Osteocyte (in vitro differentiated cells): ENCODE measurements around the gene MS4A18. TPM values are rescaled to one million over a fixed set of nuclear protein-coding genes. Genes with fewer than 3 reads are reported as not detected.

ENCODE experiments used
- DNase-seq: peaks from one replicate; pipeline ENCODE4 v3.0.0; 2021; ENCODE audit warnings: mixed read lengths; ENCODE audit not compliant: unreplicated experiment; ENCODE audit errors: extremely low spot score
- H3K27ac Mint-ChIP-seq: one replicate; pipeline ENCODE4 v1.8.0; 2021; ENCODE audit warnings: mild to moderate bottlenecking, mixed read lengths; ENCODE audit not compliant: unreplicated experiment
- H3K27me3 Mint-ChIP-seq: one replicate; pipeline ENCODE4 v1.8.0; 2021; ENCODE audit warnings: mixed read lengths; ENCODE audit not compliant: unreplicated experiment
- H3K36me3 Mint-ChIP-seq: one replicate; pipeline ENCODE4 v1.8.0; 2021; ENCODE audit warnings: mixed read lengths; ENCODE audit not compliant: unreplicated experiment
- H3K4me1 Mint-ChIP-seq: one replicate; pipeline ENCODE4 v1.8.0; 2021; ENCODE audit warnings: mixed read lengths; ENCODE audit not compliant: unreplicated experiment
- H3K4me3 Mint-ChIP-seq: one replicate; pipeline ENCODE4 v1.8.0; 2021; ENCODE audit warnings: mild to moderate bottlenecking, moderate library complexity, mixed read lengths; ENCODE audit not compliant: unreplicated experiment
- H3K9me3 Mint-ChIP-seq: one replicate; pipeline ENCODE4 v1.8.0; 2021; ENCODE audit warnings: mixed read lengths; ENCODE audit not compliant: unreplicated experiment
- total RNA-seq: library from RNA; stranded (reverse); gene quantifications from 2 replicates; pipeline ENCODE4 v1.2.1, GENCODE V29; 2021
- TF ChIP-seq, protein P1 (sequence below): fragments of 200-600 bp; sonication (generic); IDR thresholded peaks from 2 replicates; pipeline ENCODE4 v1.5.0; 2021; ENCODE audit warnings: antibody characterized with exemption, mild to moderate bottlenecking, moderate library complexity

MS4A18 gene
- total RNA-seq, 1 donor from 2014 or later: not detected

DNA sequence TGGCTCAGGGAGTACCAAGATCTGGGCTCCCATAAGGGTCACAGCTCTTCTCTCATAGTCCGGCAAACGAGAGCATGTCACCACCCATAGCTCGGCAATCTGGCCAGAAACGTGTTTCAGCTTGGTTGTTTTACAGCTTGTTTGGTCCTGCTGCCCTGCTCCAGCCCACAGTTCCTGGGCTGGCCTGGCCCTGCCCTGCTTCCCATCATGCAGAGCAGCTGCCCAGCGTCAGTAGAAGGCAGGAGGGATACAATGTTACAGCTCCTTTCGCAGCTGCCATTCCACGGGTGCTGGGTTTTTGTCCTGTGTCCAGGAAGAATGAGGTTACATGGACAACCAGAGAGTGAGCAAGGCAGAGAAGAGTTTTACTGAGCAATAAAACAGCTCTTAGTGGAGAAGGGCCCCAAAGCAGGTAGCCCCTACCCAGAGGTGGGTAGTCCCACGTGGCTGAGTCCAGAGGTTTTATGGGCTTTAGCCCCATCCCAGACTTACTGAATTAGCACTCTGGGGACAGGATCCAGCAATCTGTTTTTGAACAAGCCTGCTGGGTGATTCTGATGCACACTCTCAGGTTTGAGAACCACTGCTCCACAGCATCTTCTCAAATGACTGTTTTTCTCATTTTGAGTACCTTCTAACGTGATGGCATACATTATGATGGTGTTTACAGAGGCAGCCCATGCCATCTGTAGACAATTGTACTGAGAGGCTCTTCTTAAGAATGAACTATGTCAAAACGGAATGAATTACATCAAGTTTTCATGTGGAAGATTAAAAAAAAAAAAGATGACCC, 5.8 kb upstream of the MS4A18 start:
- no peaks in the 10 kb centered on the region for H3K9me3 Mint-ChIP-seq
- no peak overlapping the region for H3K27ac Mint-ChIP-seq
- peaks cover 11% of the 10 kb centered on the region for H3K27me3 Mint-ChIP-seq
- H3K4me3 Mint-ChIP-seq: no peak overlapping the region
- no peaks in the 10 kb centered on the region for H3K36me3 Mint-ChIP-seq
- DNase-seq: no peak
- no peaks in the 10 kb centered on the region for H3K4me1 Mint-ChIP-seq
- TF ChIP-seq, protein P1, sequence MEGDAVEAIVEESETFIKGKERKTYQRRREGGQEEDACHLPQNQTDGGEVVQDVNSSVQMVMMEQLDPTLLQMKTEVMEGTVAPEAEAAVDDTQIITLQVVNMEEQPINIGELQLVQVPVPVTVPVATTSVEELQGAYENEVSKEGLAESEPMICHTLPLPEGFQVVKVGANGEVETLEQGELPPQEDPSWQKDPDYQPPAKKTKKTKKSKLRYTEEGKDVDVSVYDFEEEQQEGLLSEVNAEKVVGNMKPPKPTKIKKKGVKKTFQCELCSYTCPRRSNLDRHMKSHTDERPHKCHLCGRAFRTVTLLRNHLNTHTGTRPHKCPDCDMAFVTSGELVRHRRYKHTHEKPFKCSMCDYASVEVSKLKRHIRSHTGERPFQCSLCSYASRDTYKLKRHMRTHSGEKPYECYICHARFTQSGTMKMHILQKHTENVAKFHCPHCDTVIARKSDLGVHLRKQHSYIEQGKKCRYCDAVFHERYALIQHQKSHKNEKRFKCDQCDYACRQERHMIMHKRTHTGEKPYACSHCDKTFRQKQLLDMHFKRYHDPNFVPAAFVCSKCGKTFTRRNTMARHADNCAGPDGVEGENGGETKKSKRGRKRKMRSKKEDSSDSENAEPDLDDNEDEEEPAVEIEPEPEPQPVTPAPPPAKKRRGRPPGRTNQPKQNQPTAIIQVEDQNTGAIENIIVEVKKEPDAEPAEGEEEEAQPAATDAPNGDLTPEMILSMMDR: no peak

DNA sequence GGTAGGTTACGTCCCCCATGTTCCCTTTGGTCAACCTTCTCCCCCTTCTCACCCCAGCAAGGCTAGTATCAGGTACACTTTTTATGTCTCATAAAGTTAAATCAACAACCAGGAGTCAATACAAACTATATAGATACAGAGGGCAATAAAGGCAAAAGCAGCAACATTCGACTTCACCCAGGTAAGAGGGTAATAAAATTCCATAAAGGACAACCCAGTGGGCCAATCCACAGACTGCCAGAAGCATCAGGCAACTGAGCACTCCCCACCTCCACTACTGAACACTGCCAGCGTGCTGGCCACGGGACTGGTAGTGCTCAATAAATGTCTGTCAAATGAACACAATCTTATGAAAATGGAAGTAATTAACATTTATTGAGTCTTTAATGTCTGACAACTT, 5.1 kb upstream of the MS4A18 start:
- TF ChIP-seq, protein P1: no peak
- H3K36me3 Mint-ChIP-seq: no peaks in the 10 kb centered on the region
- no peak overlapping the region for H3K4me3 Mint-ChIP-seq
- no peaks in the 10 kb centered on the region for H3K4me1 Mint-ChIP-seq
- H3K27me3 Mint-ChIP-seq: peaks cover 15% of the 10 kb centered on the region
- DNase-seq: no peak
- H3K27ac Mint-ChIP-seq: no peak overlapping the region
- H3K9me3 Mint-ChIP-seq: no peaks in the 10 kb centered on the region

DNA sequence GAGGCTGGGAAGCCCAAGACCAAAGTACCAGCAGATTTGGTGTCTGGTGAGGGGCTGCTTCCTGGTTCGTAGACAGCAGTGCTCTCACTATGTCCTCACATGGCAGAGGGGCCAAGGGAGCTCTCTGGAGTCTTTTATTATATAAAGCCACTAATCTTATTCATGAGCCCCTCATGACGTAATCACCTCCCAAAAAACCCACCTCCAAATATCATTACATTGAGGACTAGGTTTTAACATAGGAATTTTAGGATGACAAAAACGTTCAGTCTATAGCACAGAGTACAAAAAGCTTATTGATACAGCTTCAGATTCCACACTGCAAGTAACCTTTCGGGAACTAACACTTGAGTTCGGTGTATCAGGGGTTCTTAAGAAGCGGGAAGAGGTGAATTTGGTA, 4.1 kb upstream of the MS4A18 start:
- Mint-ChIP-seq H3K9me3 (no peaks in the 10 kb centered on the region), H3K4me1 (no peaks in the 10 kb centered on the region), H3K4me3 (no peak overlapping the region), H3K27ac (no peak overlapping the region), H3K27me3 (peaks cover 15% of the 10 kb centered on the region), H3K36me3 (no peaks in the 10 kb centered on the region)
- TF ChIP-seq, protein P1: no peak
- DNase-seq: no peak

DNA sequence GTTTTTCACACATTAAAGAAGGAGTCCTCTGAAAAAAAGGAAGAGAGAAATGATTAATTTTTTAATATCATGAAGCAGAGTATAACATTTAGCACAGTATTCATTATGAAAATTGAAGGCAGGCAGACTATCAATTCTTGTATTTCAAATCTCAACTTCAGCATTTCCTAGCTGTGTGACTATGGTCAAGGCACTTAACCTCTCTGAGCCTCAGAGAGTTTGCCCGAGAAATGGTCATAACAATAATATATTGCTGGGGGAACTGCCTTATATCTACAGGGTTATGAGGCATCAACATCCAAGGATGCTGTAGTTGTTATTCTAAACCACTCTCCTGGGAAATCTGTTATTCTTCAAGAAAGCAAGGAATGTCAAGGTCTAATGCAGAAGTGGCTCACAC, 1.1 kb downstream of the MS4A18 start:
- H3K9me3 Mint-ChIP-seq: no peaks in the 10 kb centered on the region
- DNase-seq: no peak
- no peak overlapping the region for H3K27ac Mint-ChIP-seq
- no peaks in the 10 kb centered on the region for H3K4me1 Mint-ChIP-seq
- H3K4me3 Mint-ChIP-seq: no peak overlapping the region
- no peaks in the 10 kb centered on the region for H3K36me3 Mint-ChIP-seq
- TF ChIP-seq, protein P1: no peak
- H3K27me3 Mint-ChIP-seq: peaks cover 19% of the 10 kb centered on the region

DNA sequence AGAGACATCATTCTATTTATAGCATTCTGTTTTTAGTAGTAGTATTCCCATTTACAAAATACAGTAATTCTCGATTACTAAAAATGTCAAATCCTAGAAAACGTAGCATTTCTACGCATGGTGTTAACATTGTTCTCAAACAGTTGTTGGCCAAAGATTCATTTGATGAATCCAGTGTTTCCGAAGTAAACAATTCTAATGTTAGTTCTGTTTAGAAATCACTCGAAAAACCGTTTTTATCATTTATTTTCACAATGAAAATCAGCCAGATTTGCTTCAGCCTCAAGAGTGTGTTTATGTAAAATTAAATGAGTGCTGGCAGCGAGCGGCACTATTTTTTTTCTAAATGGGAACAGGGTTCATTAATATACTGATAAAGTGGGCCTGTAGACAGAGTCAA, 7.1 kb downstream of the MS4A18 start:
- Mint-ChIP-seq H3K27ac (no peak overlapping the region), H3K9me3 (no peaks in the 10 kb centered on the region)
- DNase-seq: no peak

More for the DNA sequence above, 7.1 kb downstream of the MS4A18 start:
- Mint-ChIP-seq H3K4me1 (no peaks in the 10 kb centered on the region), H3K36me3 (no peaks in the 10 kb centered on the region), H3K4me3 (no peak overlapping the region), H3K27me3 (peaks cover 18% of the 10 kb centered on the region)
- TF ChIP-seq, protein P1: no peak
